ENCODE measurements around the gene BRPF1.
A peak's percentile ranks its signal among the peaks of the same experiment; 100 is the strongest.

BRPF1 gene

GRCh38 chr3:9780458-9780812 is 48.9 kb downstream of the BRPF1 start:
- H3K9me3 Mint-ChIP-seq, result no peaks in the 10 kb centered on the region

GRCh38 chr3:9780910-9781309 is 49.4 kb downstream of the BRPF1 start:
- Mint-ChIP-seq H3K9me3 (no peaks in the 10 kb centered on the region), H3K27ac (peak overlapping the region; percentile 74 to 81 (median 80)), H3K27me3 (ENCODE audit: low read depth) (no peaks in the 10 kb centered on the region), H3K4me1 (peaks cover 35% of the 10 kb centered on the region), H3K36me3 (ENCODE audit: low read depth) (peaks cover 43% of the 10 kb centered on the region), H3K4me3 (no peak overlapping the region)
- no peak for TF ChIP-seq CTCF (IDR thresholded peaks at IDR 0.05; ENCODE audit: unreplicated experiment in 3 of 3)

More at GRCh38 chr3:9780458-9780812, 48.9 kb downstream of the BRPF1 start:
- peak overlapping the region; percentile 50 to 81 (median 80) for H3K27ac Mint-ChIP-seq
- peaks cover 37% of the 10 kb centered on the region for H3K4me1 Mint-ChIP-seq
- TF ChIP-seq CTCF (IDR thresholded peaks at IDR 0.05; ENCODE audit: unreplicated experiment in 3 of 3), result no peak
- H3K36me3 Mint-ChIP-seq (ENCODE audit: low read depth), result peaks cover 40% of the 10 kb centered on the region
- no peak overlapping the region for H3K4me3 Mint-ChIP-seq
- H3K27me3 Mint-ChIP-seq (ENCODE audit: low read depth), result no peaks in the 10 kb centered on the region

GRCh38 chr3:9781551-9781950 is 50.0 kb downstream of the BRPF1 start:
- Mint-ChIP-seq H3K36me3 (ENCODE audit: low read depth) (peaks cover 49% of the 10 kb centered on the region), H3K27ac (peak overlapping the region; percentile 74 to 81 (median 80)), H3K4me1 (peaks cover 30% of the 10 kb centered on the region), H3K27me3 (ENCODE audit: low read depth) (no peaks in the 10 kb centered on the region), H3K9me3 (no peaks in the 10 kb centered on the region), H3K4me3 (no peak overlapping the region)
- TF ChIP-seq CTCF (IDR thresholded peaks at IDR 0.05; ENCODE audit: unreplicated experiment in 3 of 3), result no peak

GRCh38 chr3:9781978-9782603 is 50.6 kb downstream of the BRPF1 start:
- H3K27ac Mint-ChIP-seq, result peak overlapping the region; percentile 23 to 58 (median 31)
- H3K4me3 Mint-ChIP-seq, result no peak overlapping the region
- H3K27me3 Mint-ChIP-seq (ENCODE audit: low read depth), result no peaks in the 10 kb centered on the region
- H3K4me1 Mint-ChIP-seq, result peaks cover 25% of the 10 kb centered on the region
- peaks cover 54% of the 10 kb centered on the region for H3K36me3 Mint-ChIP-seq (ENCODE audit: low read depth)
- TF ChIP-seq CTCF (IDR thresholded peaks at IDR 0.05; ENCODE audit: unreplicated experiment in 3 of 3), result no peak
- no peaks in the 10 kb centered on the region for H3K9me3 Mint-ChIP-seq

GRCh38 chr3:9782770-9783169 is 51.2 kb downstream of the BRPF1 start:
- Mint-ChIP-seq H3K9me3 (no peaks in the 10 kb centered on the region), H3K4me1 (peaks cover 19% of the 10 kb centered on the region), H3K4me3 (no peak overlapping the region), H3K27ac (peak overlapping the region in 1 of 3 experiments; percentile 58), H3K27me3 (ENCODE audit: low read depth) (no peaks in the 10 kb centered on the region), H3K36me3 (ENCODE audit: low read depth) (peaks cover 60% of the 10 kb centered on the region)
- no peak for TF ChIP-seq CTCF (IDR thresholded peaks at IDR 0.05; ENCODE audit: unreplicated experiment in 3 of 3)

GRCh38 chr3:9783954-9784353 is 52.4 kb downstream of the BRPF1 start:
- Mint-ChIP-seq H3K36me3 (ENCODE audit: low read depth) (peaks cover 63% of the 10 kb centered on the region), H3K9me3 (no peaks in the 10 kb centered on the region), H3K4me3 (no peak overlapping the region), H3K4me1 (peaks cover 7% of the 10 kb centered on the region), H3K27me3 (ENCODE audit: low read depth) (no peaks in the 10 kb centered on the region), H3K27ac (no peak overlapping the region)
- TF ChIP-seq CTCF (IDR thresholded peaks at IDR 0.05; ENCODE audit: unreplicated experiment in 3 of 3), result no peak

All from nephron (organoid).